ENCODE results near the gene ENDOV.

- TF ChIP-seq CTCF (IDR thresholded peaks at IDR 0.05) = no peak
- no peak for TF ChIP-seq POLR2A (IDR thresholded peaks at IDR 0.05)
These were observed 1.0 kb upstream of the ENDOV start for GRCh38 chr17:80413771-80414507.

Measured in uterus (tissue), 2 donors.